ENCODE results near the gene SNRK. TPM values are rescaled to one million over a fixed set of nuclear protein-coding genes. Genes with fewer than 3 reads are reported as not detected.

Gene SNRK
- polyA plus RNA-seq, 3 donors: 45.5 to 53.1 (median 53.1) TPM

GRCh38 chr3:43260412-43260811, 25.9 kb upstream of the SNRK start:
- DNase-seq: no peak

- no peak for DNase-seq
Measured at GRCh38 chr3:43262194-43262593, 24.1 kb upstream of the SNRK start.

GRCh38 chr3:43266451-43266850, 19.9 kb upstream of the SNRK start:
- DNase-seq: no peak

- no peak for DNase-seq
Measured at GRCh38 chr3:43266995-43267394, 19.3 kb upstream of the SNRK start.

GRCh38 chr3:43268636-43269035, 17.7 kb upstream of the SNRK start:
- no peak for DNase-seq

- no peak for DNase-seq
Measured at GRCh38 chr3:43270078-43270477, 16.3 kb upstream of the SNRK start.

GRCh38 chr3:43273416-43273815, 12.9 kb upstream of the SNRK start:
- DNase-seq: no peak

- no peak for DNase-seq
Measured at GRCh38 chr3:43279082-43279481, 7.3 kb upstream of the SNRK start.

GRCh38 chr3:43279532-43279931, 6.8 kb upstream of the SNRK start:
- DNase-seq: no peak

- DNase-seq: no peak
Measured at GRCh38 chr3:43281020-43281419, 5.3 kb upstream of the SNRK start.

- no peak for DNase-seq
Measured at GRCh38 chr3:43284171-43284570, 2.2 kb upstream of the SNRK start.

GRCh38 chr3:43285644-43286043, 696 bp upstream of the SNRK start:
- DNase-seq: no peak

GRCh38 chr3:43286841-43287499, 630 bp downstream of the SNRK start:
- peak; percentile 17 for DNase-seq

GRCh38 chr3:43287500-43287873, 1.1 kb downstream of the SNRK start:
- no peak for DNase-seq

- no peak for DNase-seq
Measured at GRCh38 chr3:43288366-43288765, 2.0 kb downstream of the SNRK start.

GRCh38 chr3:43288850-43289249, 2.5 kb downstream of the SNRK start:
- no peak for DNase-seq

GRCh38 chr3:43289401-43289800, 3.1 kb downstream of the SNRK start:
- no peak for DNase-seq

GRCh38 chr3:43289841-43290470, 3.6 kb downstream of the SNRK start:
- DNase-seq: no peak

GRCh38 chr3:43290956-43291355, 4.6 kb downstream of the SNRK start:
- no peak for DNase-seq

GRCh38 chr3:43291546-43291945, 5.2 kb downstream of the SNRK start:
- no peak for DNase-seq

GRCh38 chr3:43294975-43295374, 8.6 kb downstream of the SNRK start:
- DNase-seq: no peak

GRCh38 chr3:43296565-43296964, 10.2 kb downstream of the SNRK start:
- no peak for DNase-seq

- DNase-seq: no peak
Measured at GRCh38 chr3:43298292-43298691, 12.0 kb downstream of the SNRK start.

- DNase-seq: no peak
Measured at GRCh38 chr3:43298761-43299160, 12.4 kb downstream of the SNRK start.

All from renal pelvis (tissue), 4 donors.